DOHH2 (cell line): Measurements from ENCODE around the gene PMFBP1.

Experiments used
- H3F3A ChIP-seq: fragments of 200-600 bp; sonication (generic), shearing (Covaris generic); 2 replicates; pipeline ENCODE4 v1.6.0; 2016; ENCODE audit warnings: antibody characterized with exemption, mild to moderate bottlenecking; ENCODE audit not compliant: control insufficient read depth, insufficient read depth
- H3K27ac ChIP-seq: fragments of 200-600 bp; sonication (generic); 2 replicates; pipeline ENCODE4 v1.5.1; 2014; ENCODE audit warnings: low read depth, mild to moderate bottlenecking, low read length, moderate library complexity
- H3K27me3 ChIP-seq: fragments of 200-600 bp; sonication (generic); 2 replicates; pipeline ENCODE4 v1.6.1; 2014; ENCODE audit warnings: mild to moderate bottlenecking, low read length, mixed read lengths; ENCODE audit not compliant: control insufficient read depth
- H3K36me3 ChIP-seq: fragments of 200-600 bp; sonication (generic); 2 replicates; pipeline ENCODE4 v1.6.1; 2014; ENCODE audit warnings: mild to moderate bottlenecking, low read length, moderate library complexity, mixed read lengths; ENCODE audit not compliant: control insufficient read depth
- H3K4me1 ChIP-seq: fragments of 200-600 bp; sonication (generic); 2 replicates; pipeline ENCODE4 v1.6.1; 2014; ENCODE audit warnings: mild to moderate bottlenecking, low read length, mixed read lengths; ENCODE audit not compliant: control insufficient read depth
- H3K4me2 ChIP-seq: fragments of 200-600 bp; sonication (generic); 2 replicates; pipeline ENCODE4 v1.6.0; 2014; ENCODE audit warnings: mild to moderate bottlenecking, low read length, moderate library complexity
- H3K4me3 ChIP-seq: fragments of 200-600 bp; sonication (generic); 2 replicates; pipeline ENCODE4 v1.5.1; 2014; ENCODE audit warnings: mild to moderate bottlenecking, low read length, mixed read lengths
- H3K79me2 ChIP-seq: fragments of 200-600 bp; sonication (generic); 2 replicates; pipeline ENCODE4 v1.6.1; 2014; ENCODE audit warnings: mild to moderate bottlenecking, low read length, mixed read lengths; ENCODE audit not compliant: control insufficient read depth
- H3K9me2 ChIP-seq: fragments of 200-600 bp; sonication (generic); replicated peaks from 2 replicates; pipeline ENCODE4 v1.6.1; 2014; ENCODE audit warnings: mild to moderate bottlenecking, low read length, mixed read lengths; ENCODE audit not compliant: control insufficient read depth
- H3K9me3 ChIP-seq: fragments of 200-600 bp; sonication (generic); 2 replicates; pipeline ENCODE4 v1.6.1; 2014; ENCODE audit warnings: antibody characterized with exemption, low read length, mixed read lengths; ENCODE audit not compliant: control insufficient read depth, insufficient read depth
- H4K20me1 ChIP-seq: fragments of 200-600 bp; sonication (generic); 2 replicates; pipeline ENCODE4 v1.6.0; 2014; ENCODE audit warnings: low read depth, mild to moderate bottlenecking, antibody characterized with exemption, low read length, moderate library complexity; ENCODE audit not compliant: control insufficient read depth, insufficient read depth
- EZH2phosphoT487 ChIP-seq: fragments of 200-600 bp; sonication (generic); IDR thresholded peaks from 2 replicates; pipeline ENCODE4 v1.6.1; 2017; ENCODE audit warnings: borderline replicate concordance, mild to moderate bottlenecking, antibody characterized with exemption, low read length, moderate library complexity, mixed read lengths
- TF ChIP-seq, protein P1 (sequence below): fragments of 200-600 bp; sonication (generic); IDR thresholded peaks from one replicate; pipeline ENCODE4 v1.5.1; 2014; ENCODE audit warnings: antibody characterized with exemption, mild to moderate bottlenecking, low read depth, low read length; ENCODE audit not compliant: poor library complexity, severe bottlenecking

The PMFBP1 gene

GRCh38 chr16:72122916-72123315 is 49.0 kb downstream of the PMFBP1 start:
- Histone ChIP-seq H3K4me2 (no peak overlapping the region), H3K4me3 (no peak overlapping the region)

DNA sequence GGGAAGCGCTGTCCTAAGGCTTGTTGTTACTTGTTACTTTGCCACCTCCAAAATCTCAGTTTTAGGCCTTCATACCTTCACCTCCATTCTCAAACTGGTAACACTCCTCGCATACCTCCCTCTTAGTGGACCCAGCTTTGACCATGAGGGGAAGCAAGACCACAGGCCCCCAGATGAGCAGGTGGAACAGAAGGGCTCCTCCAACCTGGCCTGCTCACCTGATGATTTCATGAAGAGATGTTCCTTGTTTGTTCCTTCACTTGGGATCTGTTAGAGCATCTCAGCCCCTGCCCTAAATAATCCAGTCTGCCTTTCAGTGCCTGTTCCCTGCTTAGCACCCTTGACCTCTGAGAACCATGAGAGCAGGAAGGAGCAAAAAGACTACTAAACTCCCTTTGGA is 49.6 kb downstream of the PMFBP1 start:
- Histone ChIP-seq H3K27me3 (no peaks in the 10 kb centered on the region), H3K4me3 (no peak overlapping the region), H3K4me1 (no peaks in the 10 kb centered on the region), H3K27ac (no peak overlapping the region), H4K20me1 (no peaks in the 10 kb centered on the region), H3F3A (no peaks in the 10 kb centered on the region), H3K9me2 (no peaks in the 10 kb centered on the region), H3K9me3 (no peaks in the 10 kb centered on the region), H3K79me2 (no peaks in the 10 kb centered on the region), H3K36me3 (no peaks in the 10 kb centered on the region), H3K4me2 (no peak overlapping the region)
- TF ChIP-seq, protein P1, sequence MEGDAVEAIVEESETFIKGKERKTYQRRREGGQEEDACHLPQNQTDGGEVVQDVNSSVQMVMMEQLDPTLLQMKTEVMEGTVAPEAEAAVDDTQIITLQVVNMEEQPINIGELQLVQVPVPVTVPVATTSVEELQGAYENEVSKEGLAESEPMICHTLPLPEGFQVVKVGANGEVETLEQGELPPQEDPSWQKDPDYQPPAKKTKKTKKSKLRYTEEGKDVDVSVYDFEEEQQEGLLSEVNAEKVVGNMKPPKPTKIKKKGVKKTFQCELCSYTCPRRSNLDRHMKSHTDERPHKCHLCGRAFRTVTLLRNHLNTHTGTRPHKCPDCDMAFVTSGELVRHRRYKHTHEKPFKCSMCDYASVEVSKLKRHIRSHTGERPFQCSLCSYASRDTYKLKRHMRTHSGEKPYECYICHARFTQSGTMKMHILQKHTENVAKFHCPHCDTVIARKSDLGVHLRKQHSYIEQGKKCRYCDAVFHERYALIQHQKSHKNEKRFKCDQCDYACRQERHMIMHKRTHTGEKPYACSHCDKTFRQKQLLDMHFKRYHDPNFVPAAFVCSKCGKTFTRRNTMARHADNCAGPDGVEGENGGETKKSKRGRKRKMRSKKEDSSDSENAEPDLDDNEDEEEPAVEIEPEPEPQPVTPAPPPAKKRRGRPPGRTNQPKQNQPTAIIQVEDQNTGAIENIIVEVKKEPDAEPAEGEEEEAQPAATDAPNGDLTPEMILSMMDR = no peak
- TF ChIP-seq EZH2phosphoT487 = no peak

More at GRCh38 chr16:72122916-72123315, 49.0 kb downstream of the PMFBP1 start:
- no peaks in the 10 kb centered on the region for H3K36me3 ChIP-seq
- H3K79me2 ChIP-seq = no peaks in the 10 kb centered on the region
- TF ChIP-seq EZH2phosphoT487 = no peak
- TF ChIP-seq, protein P1 = no peak
- H3K4me1 ChIP-seq = no peaks in the 10 kb centered on the region
- no peaks in the 10 kb centered on the region for H3K9me3 ChIP-seq
- no peaks in the 10 kb centered on the region for H3F3A ChIP-seq
- no peaks in the 10 kb centered on the region for H4K20me1 ChIP-seq
- H3K27me3 ChIP-seq = no peaks in the 10 kb centered on the region
- H3K9me2 ChIP-seq = no peaks in the 10 kb centered on the region
- H3K27ac ChIP-seq = no peak overlapping the region

DNA sequence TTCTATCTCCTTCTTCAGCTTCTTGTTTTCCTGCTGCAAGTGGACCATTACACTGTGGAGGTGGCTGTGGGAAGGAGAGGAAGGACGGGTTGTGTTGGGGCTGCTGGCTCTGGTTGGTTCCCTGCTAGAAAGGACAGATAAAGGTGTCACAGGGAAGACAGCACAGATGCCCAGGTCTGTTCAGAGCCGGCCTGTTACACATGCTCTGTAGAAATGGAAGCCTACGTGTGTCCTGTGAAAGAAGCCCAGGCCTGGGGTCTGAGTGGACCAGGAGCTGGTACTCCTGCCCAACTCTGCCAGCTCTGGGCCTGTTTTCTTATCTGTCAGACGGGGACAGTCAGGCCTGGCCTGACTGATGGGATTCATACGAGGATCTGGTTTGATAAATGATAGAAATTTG is 51.9 kb downstream of the PMFBP1 start:
- H3K9me2 ChIP-seq = no peaks in the 10 kb centered on the region
- no peaks in the 10 kb centered on the region for H3K36me3 ChIP-seq
- TF ChIP-seq, protein P1 = no peak
- TF ChIP-seq EZH2phosphoT487 = no peak
- H3K27me3 ChIP-seq = no peaks in the 10 kb centered on the region
- no peaks in the 10 kb centered on the region for H3F3A ChIP-seq
- H3K4me1 ChIP-seq = no peaks in the 10 kb centered on the region
- no peaks in the 10 kb centered on the region for H3K79me2 ChIP-seq
- no peak overlapping the region for H3K4me3 ChIP-seq
- H4K20me1 ChIP-seq = no peaks in the 10 kb centered on the region
- H3K9me3 ChIP-seq = no peaks in the 10 kb centered on the region
- no peak overlapping the region for H3K27ac ChIP-seq
- no peak overlapping the region for H3K4me2 ChIP-seq

- Histone ChIP-seq H4K20me1 (no peaks in the 10 kb centered on the region), H3F3A (no peaks in the 10 kb centered on the region), H3K4me3 (no peak overlapping the region), H3K79me2 (no peaks in the 10 kb centered on the region), H3K36me3 (peaks cover 43% of the 10 kb centered on the region), H3K4me2 (no peak overlapping the region), H3K9me3 (no peaks in the 10 kb centered on the region), H3K27me3 (no peaks in the 10 kb centered on the region), H3K9me2 (no peaks in the 10 kb centered on the region), H3K4me1 (no peaks in the 10 kb centered on the region), H3K27ac (no peak overlapping the region)
- no peak for TF ChIP-seq EZH2phosphoT487
- TF ChIP-seq, protein P1 = no peak
Observed at GRCh38 chr16:72113616-72113945, 58.4 kb downstream of the PMFBP1 start.
